ENCODE results near the gene PDIA4.
"Not testable (repeated sequence)": the region's sequence is repeated elsewhere in the genome, so short reads cannot be mapped to it uniquely, and the experiment has no call there.

PDIA4 gene, protein sequence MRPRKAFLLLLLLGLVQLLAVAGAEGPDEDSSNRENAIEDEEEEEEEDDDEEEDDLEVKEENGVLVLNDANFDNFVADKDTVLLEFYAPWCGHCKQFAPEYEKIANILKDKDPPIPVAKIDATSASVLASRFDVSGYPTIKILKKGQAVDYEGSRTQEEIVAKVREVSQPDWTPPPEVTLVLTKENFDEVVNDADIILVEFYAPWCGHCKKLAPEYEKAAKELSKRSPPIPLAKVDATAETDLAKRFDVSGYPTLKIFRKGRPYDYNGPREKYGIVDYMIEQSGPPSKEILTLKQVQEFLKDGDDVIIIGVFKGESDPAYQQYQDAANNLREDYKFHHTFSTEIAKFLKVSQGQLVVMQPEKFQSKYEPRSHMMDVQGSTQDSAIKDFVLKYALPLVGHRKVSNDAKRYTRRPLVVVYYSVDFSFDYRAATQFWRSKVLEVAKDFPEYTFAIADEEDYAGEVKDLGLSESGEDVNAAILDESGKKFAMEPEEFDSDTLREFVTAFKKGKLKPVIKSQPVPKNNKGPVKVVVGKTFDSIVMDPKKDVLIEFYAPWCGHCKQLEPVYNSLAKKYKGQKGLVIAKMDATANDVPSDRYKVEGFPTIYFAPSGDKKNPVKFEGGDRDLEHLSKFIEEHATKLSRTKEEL

DNA sequence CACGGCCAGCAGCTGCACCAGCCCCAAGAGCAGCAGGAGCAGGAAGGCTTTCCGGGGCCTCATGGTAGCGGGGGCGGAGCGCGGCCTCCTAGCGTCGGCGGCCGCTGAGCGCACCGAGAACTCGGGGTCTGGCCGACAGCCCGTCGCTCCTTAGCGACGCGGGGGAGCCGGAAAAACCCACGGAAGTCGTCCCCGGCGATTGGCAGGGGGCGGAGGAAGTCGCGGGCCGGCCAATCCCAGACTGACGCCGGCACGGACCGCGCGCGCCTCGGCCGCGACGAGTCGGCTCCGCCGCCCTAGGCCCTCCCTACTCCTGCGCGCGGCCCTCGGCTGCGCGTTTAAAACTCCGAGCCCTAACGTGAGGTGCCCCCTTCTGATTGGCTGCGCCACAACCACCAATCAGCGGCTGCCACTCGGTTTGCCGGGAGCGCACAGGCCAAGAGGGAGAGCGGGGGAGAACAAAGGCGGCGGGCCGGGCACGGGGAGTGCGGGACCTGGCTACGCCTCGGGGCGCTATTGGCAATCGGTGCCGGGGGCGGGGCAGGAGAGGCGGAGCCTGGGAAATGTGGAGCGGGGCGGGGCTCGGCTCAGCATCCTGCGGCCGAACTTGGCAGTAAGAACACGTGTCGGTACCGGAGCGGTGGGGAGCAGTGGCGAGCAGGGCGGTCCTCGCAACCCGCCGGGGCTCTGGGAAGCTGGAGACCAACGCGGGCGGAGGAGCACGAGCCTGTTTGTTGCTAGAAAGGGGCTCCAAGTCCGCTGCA, at the start of gene PDIA4:
PDIA4 (minus strand) TSS at position 160 of the 764 bp plus-strand sequence; CDS start at position 63, 97 bp downstream.
- DNase-seq (ENCODE audit: low read depth in 1 of 2, low spot score in 1 of 2): peak; percentile 95 to 99

DNA sequence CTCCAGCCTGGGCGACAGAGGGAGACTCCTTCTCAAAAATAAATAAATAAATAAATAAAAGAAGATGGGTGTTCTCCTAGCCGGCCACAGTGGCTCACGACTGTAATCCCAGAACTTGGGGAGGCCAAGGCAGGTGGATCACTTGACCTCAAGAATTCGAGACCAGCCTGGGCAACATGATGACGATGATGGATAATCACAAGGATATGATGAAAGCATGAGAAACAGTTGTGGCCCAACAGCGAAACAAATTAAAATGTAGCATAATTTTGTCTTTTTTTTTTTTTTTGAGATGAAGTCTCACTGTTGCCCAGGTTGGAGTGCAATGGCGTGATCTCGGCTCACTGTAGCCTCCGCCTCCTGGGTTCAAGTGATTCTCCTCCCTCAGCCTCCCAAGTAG, 49.3 kb upstream of the PDIA4 start:
- no peak for DNase-seq (ENCODE audit: low read depth in 1 of 2, low spot score in 1 of 2)
- in situ Hi-C loops (cut with HindIII; ENCODE audit: low pct_unique_long_range_greater_than_20kb, low sequenced_read_pairs): no loop called here
- TF ChIP-seq JUND (IDR thresholded peaks at IDR 0.05; ENCODE audit: low read depth): no peak

More for the DNA sequence above, at the start of gene PDIA4:
- in situ Hi-C loops (cut with HindIII; ENCODE audit: low pct_unique_long_range_greater_than_20kb, low sequenced_read_pairs): no loop called here
- TF ChIP-seq JUND (IDR thresholded peaks at IDR 0.05; ENCODE audit: low read depth): no peak

GRCh38 chr7:149075286-149075685, 47.0 kb upstream of the PDIA4 start:
- in situ Hi-C loops (cut with HindIII; ENCODE audit: low pct_unique_long_range_greater_than_20kb, low sequenced_read_pairs): no loop called here
- DNase-seq (ENCODE audit: low read depth in 1 of 2, low spot score in 1 of 2): no peak
- TF ChIP-seq JUND (IDR thresholded peaks at IDR 0.05; ENCODE audit: low read depth): no peak

DNA sequence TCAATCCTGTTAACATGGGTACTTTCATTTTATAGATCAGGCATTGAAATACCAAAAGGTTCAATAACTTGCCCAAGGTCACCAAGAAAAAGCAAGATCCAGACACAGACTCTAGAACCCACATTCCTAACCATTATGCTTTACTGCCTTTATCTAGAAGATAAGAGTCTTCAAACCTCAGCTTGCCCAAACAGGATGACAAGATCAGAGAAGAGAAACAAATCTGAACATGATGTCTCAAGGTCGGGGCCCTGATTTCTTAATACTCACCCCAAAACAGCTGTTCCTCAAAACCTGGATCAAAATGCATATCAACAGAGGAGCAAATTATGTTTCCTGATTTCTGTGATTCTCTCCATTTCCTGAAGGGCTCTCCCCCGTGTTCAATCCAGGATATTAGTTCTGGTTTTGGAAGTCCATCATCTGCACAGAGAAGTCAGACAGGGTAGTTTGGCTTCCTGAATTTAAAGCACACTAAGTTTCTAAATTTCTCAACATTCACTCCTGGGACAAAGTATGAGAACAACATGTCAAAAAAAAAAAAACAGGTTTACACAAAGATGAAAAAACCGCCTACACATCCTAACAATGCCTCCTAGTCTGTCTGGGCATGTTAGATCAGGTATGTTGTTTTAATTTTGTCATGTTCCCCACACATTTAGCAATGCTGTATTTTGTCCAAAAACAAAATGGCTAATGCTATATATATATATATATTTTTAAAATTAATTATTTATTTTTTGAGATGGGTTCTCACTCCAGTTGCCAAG, 46.0 kb upstream of the PDIA4 start:
- in situ Hi-C loops (cut with HindIII; ENCODE audit: low pct_unique_long_range_greater_than_20kb, low sequenced_read_pairs): no loop called here
- TF ChIP-seq JUND (IDR thresholded peaks at IDR 0.05; ENCODE audit: low read depth): no peak
- DNase-seq (ENCODE audit: low read depth in 1 of 2, low spot score in 1 of 2): no peak

GRCh38 chr7:149072438-149072775, 44.1 kb upstream of the PDIA4 start:
- DNase-seq (ENCODE audit: low read depth in 1 of 2, low spot score in 1 of 2): no peak
- TF ChIP-seq JUND (IDR thresholded peaks at IDR 0.05; ENCODE audit: low read depth): no peak
- in situ Hi-C loops (cut with HindIII; ENCODE audit: low pct_unique_long_range_greater_than_20kb, low sequenced_read_pairs): no loop called here

GRCh38 chr7:149071641-149072437, 43.5 kb upstream of the PDIA4 start:
- DNase-seq (ENCODE audit: low read depth in 1 of 2, low spot score in 1 of 2): peak in 1 of 2 experiments; percentile 12
- TF ChIP-seq JUND (IDR thresholded peaks at IDR 0.05; ENCODE audit: low read depth): no peak
- in situ Hi-C loops (cut with HindIII; ENCODE audit: low pct_unique_long_range_greater_than_20kb, low sequenced_read_pairs): no loop called here

DNA sequence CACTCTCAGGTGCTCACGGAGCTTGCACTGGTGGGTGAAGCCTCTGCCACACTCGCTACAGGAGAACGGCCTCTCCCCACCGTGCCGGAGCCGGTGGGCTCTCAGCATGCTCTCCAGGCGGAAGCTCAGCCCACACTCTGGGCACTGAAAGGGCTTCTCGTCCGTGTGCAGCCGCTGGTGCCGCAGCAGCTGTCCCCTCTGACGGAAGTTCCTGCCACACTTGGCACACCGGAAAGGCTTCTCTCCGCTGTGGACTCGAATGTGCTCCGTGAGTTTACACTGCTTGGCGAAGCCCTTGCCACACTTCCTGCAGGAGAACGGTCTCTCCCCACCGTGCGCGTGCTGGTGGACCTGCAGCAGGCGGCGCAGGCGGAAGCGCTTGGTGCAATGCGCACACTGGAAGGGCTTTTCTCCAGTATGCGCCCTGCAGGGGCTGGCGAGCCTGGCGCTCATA, 42.9 kb upstream of the PDIA4 start:
- in situ Hi-C loops (cut with HindIII; ENCODE audit: low pct_unique_long_range_greater_than_20kb, low sequenced_read_pairs): no loop called here
- no peak for DNase-seq (ENCODE audit: low read depth in 1 of 2, low spot score in 1 of 2)
- no peak for TF ChIP-seq JUND (IDR thresholded peaks at IDR 0.05; ENCODE audit: low read depth)

DNA sequence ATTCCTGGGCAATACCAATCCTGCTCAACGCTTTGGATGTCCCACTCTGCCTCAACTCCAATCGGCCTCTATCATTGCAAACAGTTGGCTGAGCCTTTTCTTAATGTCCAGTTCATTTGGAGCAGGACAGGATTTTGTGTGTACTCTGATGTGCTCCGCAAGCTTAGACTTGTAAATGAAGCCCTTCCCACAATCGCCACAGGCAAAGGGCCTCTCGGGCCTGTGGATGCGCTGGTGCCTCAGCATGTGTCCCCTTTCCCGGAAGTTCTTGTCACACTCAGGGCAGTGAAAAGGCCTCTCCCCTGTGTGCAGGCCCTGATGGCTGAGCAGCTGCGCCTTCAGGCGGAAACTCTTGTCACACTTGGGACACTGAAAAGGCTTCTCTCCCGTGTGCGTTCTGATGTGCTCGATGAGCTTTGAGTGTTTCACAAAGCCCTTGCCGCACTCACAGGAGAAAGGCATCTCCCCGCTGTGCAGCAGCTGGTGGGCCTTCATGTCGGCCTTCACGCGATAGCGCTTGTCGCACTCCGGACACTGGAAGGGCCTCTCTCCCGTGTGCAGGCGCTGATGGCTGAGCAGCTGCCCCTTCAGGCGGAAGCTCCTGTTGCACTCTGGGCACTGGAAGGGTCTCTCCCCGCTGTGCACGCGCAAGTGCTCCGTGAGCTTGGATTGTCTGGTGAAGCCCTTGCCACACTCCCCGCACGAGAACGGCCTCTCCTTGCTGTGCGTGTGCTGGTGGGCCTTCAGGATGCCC, 42.2 kb upstream of the PDIA4 start:
- no peak for DNase-seq (ENCODE audit: low read depth in 1 of 2, low spot score in 1 of 2)
- in situ Hi-C loops (cut with HindIII; ENCODE audit: low pct_unique_long_range_greater_than_20kb, low sequenced_read_pairs): no loop called here
- TF ChIP-seq JUND (IDR thresholded peaks at IDR 0.05; ENCODE audit: low read depth): no peak

GRCh38 chr7:149067869-149068268, 39.6 kb upstream of the PDIA4 start:
- no peak for TF ChIP-seq JUND (IDR thresholded peaks at IDR 0.05; ENCODE audit: low read depth)
- peak in 1 of 2 experiments; percentile 15 for DNase-seq (ENCODE audit: low read depth in 1 of 2, low spot score in 1 of 2)
- in situ Hi-C loops (cut with HindIII; ENCODE audit: low pct_unique_long_range_greater_than_20kb, low sequenced_read_pairs): no loop called here

DNA sequence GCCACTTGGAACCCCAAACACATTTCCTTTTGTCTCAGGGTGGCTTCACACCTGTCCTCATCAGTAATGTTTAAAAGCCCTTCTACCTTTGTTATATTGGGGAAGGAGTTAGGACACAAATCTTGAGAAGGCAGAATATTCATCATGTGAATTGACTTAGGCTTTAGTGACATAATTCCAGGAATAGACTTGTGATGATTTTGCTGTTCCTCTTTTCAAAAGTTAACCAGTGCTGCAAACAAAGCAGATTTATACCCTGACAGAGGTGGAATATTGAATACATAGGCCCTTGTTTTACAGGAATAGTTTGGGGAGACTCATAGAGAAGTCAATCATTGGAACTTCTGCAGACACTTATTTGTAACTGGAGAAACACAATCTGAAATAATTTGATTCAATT, 35.2 kb upstream of the PDIA4 start:
- no peak for DNase-seq (ENCODE audit: low read depth in 1 of 2, low spot score in 1 of 2)
- in situ Hi-C loops (cut with HindIII; ENCODE audit: low pct_unique_long_range_greater_than_20kb, low sequenced_read_pairs): no loop called here
- no peak for TF ChIP-seq JUND (IDR thresholded peaks at IDR 0.05; ENCODE audit: low read depth)

DNA sequence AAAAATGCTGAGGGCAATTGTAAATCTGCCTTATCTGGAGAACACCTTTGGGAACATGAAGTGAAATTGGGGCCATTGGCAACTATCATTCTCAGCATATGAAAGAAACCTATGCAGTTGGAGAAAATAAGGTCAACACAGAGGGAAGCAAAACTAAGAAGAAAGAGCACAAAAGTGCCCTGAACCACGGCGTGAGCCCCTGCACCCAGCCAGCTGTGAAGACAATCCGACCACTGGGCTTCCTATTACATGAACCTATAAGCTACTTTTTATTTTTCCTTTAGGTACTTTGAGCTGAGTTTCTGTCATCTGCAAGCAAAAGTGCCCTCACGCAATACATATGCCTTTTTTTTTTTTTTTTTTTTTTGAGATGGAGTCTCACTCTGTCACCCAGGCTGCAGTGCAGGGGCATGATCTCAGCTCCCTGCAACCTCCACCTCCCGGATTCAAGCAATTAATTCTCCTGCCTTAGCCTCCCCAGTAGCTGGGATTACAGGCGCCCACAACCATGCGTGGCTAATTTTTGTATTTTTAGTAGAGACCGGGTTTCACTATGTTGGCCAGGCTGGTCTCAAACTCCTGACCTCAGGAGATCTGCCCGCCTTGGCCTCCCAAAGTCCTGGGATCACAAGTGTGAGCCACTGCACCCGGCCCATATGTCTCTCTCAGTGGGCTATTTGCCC, 34.1 kb upstream of the PDIA4 start:
- in situ Hi-C loops (cut with HindIII; ENCODE audit: low pct_unique_long_range_greater_than_20kb, low sequenced_read_pairs); DNase-seq (ENCODE audit: low read depth in 1 of 2, low spot score in 1 of 2): not testable (repeated sequence)

Data from T47D (cell line).